Measurements from ENCODE around the gene RNF38.

The RNF38 gene

GRCh38 chr9:36424289-36425055 is 24.4 kb upstream of the RNF38 start:
- TF ChIP-seq SIN3A (IDR thresholded peaks at IDR 0.05; ENCODE audit: borderline replicate concordance, insufficient read depth, low read length) (no peak), POLR2AphosphoS5 (IDR thresholded peaks at IDR 0.05; ENCODE audit: low read depth, low read length) (no peak), TAF1 (IDR thresholded peaks at IDR 0.05; ENCODE audit: borderline replicate concordance, insufficient read depth, low read length) (no peak), FOXP2 (optimal IDR thresholded peaks at IDR 0.05; ENCODE audit: borderline replicate concordance, extremely low read depth, extremely low read length, insufficient read depth) (no peak)
- TF ChIP-seq, protein P1, sequence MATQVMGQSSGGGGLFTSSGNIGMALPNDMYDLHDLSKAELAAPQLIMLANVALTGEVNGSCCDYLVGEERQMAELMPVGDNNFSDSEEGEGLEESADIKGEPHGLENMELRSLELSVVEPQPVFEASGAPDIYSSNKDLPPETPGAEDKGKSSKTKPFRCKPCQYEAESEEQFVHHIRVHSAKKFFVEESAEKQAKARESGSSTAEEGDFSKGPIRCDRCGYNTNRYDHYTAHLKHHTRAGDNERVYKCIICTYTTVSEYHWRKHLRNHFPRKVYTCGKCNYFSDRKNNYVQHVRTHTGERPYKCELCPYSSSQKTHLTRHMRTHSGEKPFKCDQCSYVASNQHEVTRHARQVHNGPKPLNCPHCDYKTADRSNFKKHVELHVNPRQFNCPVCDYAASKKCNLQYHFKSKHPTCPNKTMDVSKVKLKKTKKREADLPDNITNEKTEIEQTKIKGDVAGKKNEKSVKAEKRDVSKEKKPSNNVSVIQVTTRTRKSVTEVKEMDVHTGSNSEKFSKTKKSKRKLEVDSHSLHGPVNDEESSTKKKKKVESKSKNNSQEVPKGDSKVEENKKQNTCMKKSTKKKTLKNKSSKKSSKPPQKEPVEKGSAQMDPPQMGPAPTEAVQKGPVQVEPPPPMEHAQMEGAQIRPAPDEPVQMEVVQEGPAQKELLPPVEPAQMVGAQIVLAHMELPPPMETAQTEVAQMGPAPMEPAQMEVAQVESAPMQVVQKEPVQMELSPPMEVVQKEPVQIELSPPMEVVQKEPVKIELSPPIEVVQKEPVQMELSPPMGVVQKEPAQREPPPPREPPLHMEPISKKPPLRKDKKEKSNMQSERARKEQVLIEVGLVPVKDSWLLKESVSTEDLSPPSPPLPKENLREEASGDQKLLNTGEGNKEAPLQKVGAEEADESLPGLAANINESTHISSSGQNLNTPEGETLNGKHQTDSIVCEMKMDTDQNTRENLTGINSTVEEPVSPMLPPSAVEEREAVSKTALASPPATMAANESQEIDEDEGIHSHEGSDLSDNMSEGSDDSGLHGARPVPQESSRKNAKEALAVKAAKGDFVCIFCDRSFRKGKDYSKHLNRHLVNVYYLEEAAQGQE (IDR thresholded peaks at IDR 0.05; ENCODE audit: insufficient read depth in 1 of 2, low read depth in 2 of 2, low read length in 2 of 2) = no peak

- no peak for TF ChIP-seq POLR2AphosphoS5 (IDR thresholded peaks at IDR 0.05; ENCODE audit: low read depth, low read length)
- no peak for TF ChIP-seq FOXP2 (optimal IDR thresholded peaks at IDR 0.05; ENCODE audit: borderline replicate concordance, extremely low read depth, extremely low read length, insufficient read depth)
- TF ChIP-seq SIN3A (IDR thresholded peaks at IDR 0.05; ENCODE audit: borderline replicate concordance, insufficient read depth, low read length) = no peak
- no peak for TF ChIP-seq TAF1 (IDR thresholded peaks at IDR 0.05; ENCODE audit: borderline replicate concordance, insufficient read depth, low read length)
- TF ChIP-seq, protein P1 (IDR thresholded peaks at IDR 0.05; ENCODE audit: insufficient read depth in 1 of 2, low read depth in 2 of 2, low read length in 2 of 2) = no peak
Measured at GRCh38 chr9:36423206-36423605, 23.1 kb upstream of the RNF38 start.

DNA sequence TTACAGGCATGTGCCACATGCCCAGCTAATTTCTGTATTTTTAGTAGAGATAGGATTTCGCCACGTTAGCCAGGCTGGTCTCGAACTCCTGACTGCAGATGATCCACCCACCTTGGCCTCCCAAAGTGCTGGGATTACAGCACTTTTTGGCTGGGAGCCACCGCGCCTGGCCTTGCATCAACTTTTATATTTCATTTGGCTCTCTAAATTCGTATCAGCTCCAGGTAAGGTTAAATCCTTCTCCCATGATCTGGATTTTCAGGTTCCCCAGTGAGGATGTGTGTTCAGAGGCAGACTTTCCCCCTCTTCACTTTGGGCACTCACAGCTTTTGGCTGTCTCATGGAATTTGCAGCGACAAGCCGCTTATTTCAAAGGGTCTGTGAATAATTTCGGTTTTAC is 16.8 kb upstream of the RNF38 start:
- no peak for TF ChIP-seq FOXP2 (optimal IDR thresholded peaks at IDR 0.05; ENCODE audit: borderline replicate concordance, extremely low read depth, extremely low read length, insufficient read depth)
- no peak for TF ChIP-seq TAF1 (IDR thresholded peaks at IDR 0.05; ENCODE audit: borderline replicate concordance, insufficient read depth, low read length)
- TF ChIP-seq, protein P1 (IDR thresholded peaks at IDR 0.05; ENCODE audit: insufficient read depth in 1 of 2, low read depth in 2 of 2, low read length in 2 of 2) = no peak
- no peak for TF ChIP-seq POLR2AphosphoS5 (IDR thresholded peaks at IDR 0.05; ENCODE audit: low read depth, low read length)
- TF ChIP-seq SIN3A (IDR thresholded peaks at IDR 0.05; ENCODE audit: borderline replicate concordance, insufficient read depth, low read length) = no peak

- no peak for TF ChIP-seq POLR2AphosphoS5 (IDR thresholded peaks at IDR 0.05; ENCODE audit: low read depth, low read length)
- no peak for TF ChIP-seq FOXP2 (optimal IDR thresholded peaks at IDR 0.05; ENCODE audit: borderline replicate concordance, extremely low read depth, extremely low read length, insufficient read depth)
- TF ChIP-seq SIN3A (IDR thresholded peaks at IDR 0.05; ENCODE audit: borderline replicate concordance, insufficient read depth, low read length) = no peak
- no peak for TF ChIP-seq TAF1 (IDR thresholded peaks at IDR 0.05; ENCODE audit: borderline replicate concordance, insufficient read depth, low read length)
- TF ChIP-seq, protein P1 (IDR thresholded peaks at IDR 0.05; ENCODE audit: insufficient read depth in 1 of 2, low read depth in 2 of 2, low read length in 2 of 2) = no peak
Measured at GRCh38 chr9:36415822-36416525, 15.9 kb upstream of the RNF38 start.

Measured in PFSK-1 (cell line).